B cell (primary cell): ENCODE data around the gene ACTR6.

Source experiments
- EZH2 ChIP-seq: IDR thresholded peaks from 2 replicates; pipeline ENCODE4 v1.6.1; 2012; ENCODE audit warnings: borderline replicate concordance, low read depth, mild to moderate bottlenecking, moderate library complexity, low read length; ENCODE audit not compliant: insufficient read depth, poor library complexity, severe bottlenecking
- TF ChIP-seq, protein P1 (sequence below): fragments of 200-600 bp; IDR thresholded peaks from one replicate; pipeline ENCODE4 v1.8.0; 2022; ENCODE audit warnings: antibody characterized with exemption, mild to moderate bottlenecking

DNA sequence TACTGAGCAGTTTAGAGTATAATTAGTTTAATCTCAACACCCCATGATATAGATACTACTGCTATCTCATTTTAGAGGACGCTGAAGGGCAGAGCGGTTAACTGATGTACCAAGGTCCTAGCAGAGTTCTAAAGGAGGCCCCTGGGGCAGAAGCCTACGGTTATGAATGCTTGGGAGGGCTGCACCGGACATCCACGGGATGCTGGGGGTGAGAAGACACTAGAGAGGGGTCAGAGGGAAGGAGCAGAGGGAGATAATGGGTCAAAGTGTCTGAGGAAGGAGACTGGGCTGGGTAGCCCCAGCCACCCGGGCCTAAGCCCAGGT is 1.6 kb upstream of the ACTR6 start:
- TF ChIP-seq, protein P1, sequence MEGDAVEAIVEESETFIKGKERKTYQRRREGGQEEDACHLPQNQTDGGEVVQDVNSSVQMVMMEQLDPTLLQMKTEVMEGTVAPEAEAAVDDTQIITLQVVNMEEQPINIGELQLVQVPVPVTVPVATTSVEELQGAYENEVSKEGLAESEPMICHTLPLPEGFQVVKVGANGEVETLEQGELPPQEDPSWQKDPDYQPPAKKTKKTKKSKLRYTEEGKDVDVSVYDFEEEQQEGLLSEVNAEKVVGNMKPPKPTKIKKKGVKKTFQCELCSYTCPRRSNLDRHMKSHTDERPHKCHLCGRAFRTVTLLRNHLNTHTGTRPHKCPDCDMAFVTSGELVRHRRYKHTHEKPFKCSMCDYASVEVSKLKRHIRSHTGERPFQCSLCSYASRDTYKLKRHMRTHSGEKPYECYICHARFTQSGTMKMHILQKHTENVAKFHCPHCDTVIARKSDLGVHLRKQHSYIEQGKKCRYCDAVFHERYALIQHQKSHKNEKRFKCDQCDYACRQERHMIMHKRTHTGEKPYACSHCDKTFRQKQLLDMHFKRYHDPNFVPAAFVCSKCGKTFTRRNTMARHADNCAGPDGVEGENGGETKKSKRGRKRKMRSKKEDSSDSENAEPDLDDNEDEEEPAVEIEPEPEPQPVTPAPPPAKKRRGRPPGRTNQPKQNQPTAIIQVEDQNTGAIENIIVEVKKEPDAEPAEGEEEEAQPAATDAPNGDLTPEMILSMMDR: no peak
- no peak for TF ChIP-seq EZH2
